Stimulated activated CD4-positive, alpha-beta T cell treated with anti-CD3 and anti-CD28 coated beads, Interleukin-4, amount 100 ng/mL, for 1 hour (primary cell): Measurements from ENCODE around the gene ACSF3.
"Not testable (repeated sequence)": the region's sequence is repeated elsewhere in the genome, so short reads cannot be mapped to it uniquely, and the experiment has no call there.

Experiments
- DNase-seq: peaks from one replicate; pipeline ENCODE4 v3.0.0-alpha.2; 2020

The ACSF3 gene

GRCh38 chr16:89165681-89165979, 72.0 kb downstream of the ACSF3 start:
- not testable (repeated sequence) for DNase-seq

GRCh38 chr16:89166696-89167424, 73.2 kb downstream of the ACSF3 start:
- DNase-seq: no peak

- DNase-seq: peak; percentile 91
These were observed 73.8 kb downstream of the ACSF3 start for GRCh38 chr16:89167425-89167941.

- DNase-seq: no peak
These were observed 74.9 kb downstream of the ACSF3 start for GRCh38 chr16:89168381-89169189.

- no peak for DNase-seq
These were observed 76.1 kb downstream of the ACSF3 start for GRCh38 chr16:89169778-89170177.

GRCh38 chr16:89170346-89171215, 76.9 kb downstream of the ACSF3 start:
- no peak for DNase-seq

- DNase-seq: peak; percentile 97
These were observed 77.8 kb downstream of the ACSF3 start, which contains the start of gene CDH15 for GRCh38 chr16:89171216-89172170. Gene CDH15 (plus strand): TSS chr16:89171748. CDS start chr16:89171832, 84 bp downstream.

- no peak for DNase-seq
These were observed 78.5 kb downstream of the ACSF3 start for GRCh38 chr16:89172171-89172527.

GRCh38 chr16:89172528-89173173, 79.0 kb downstream of the ACSF3 start:
- DNase-seq: no peak

GRCh38 chr16:89173174-89173921, 79.7 kb downstream of the ACSF3 start:
- no peak for DNase-seq

GRCh38 chr16:89174055-89174827, 80.6 kb downstream of the ACSF3 start:
- DNase-seq: no peak

- DNase-seq: no peak
These were observed 81.2 kb downstream of the ACSF3 start for GRCh38 chr16:89174877-89175276.

GRCh38 chr16:89175280-89176146, 81.9 kb downstream of the ACSF3 start:
- no peak for DNase-seq

- DNase-seq: no peak
These were observed 82.6 kb downstream of the ACSF3 start for GRCh38 chr16:89176147-89176690.

GRCh38 chr16:89176717-89177116, 83.1 kb downstream of the ACSF3 start:
- no peak for DNase-seq

GRCh38 chr16:89177501-89177900, 83.8 kb downstream of the ACSF3 start:
- DNase-seq: no peak

GRCh38 chr16:89178453-89179147, 84.9 kb downstream of the ACSF3 start:
- DNase-seq: no peak

GRCh38 chr16:89179148-89179484, 85.5 kb downstream of the ACSF3 start:
- no peak for DNase-seq
